Testis (tissue), 3 donors: ENCODE data around the gene JAGN1. TPM values are rescaled to one million over a fixed set of nuclear protein-coding genes. Genes with fewer than 3 reads are reported as not detected.
"Not testable (repeated sequence)": the region's sequence is repeated elsewhere in the genome, so short reads cannot be mapped to it uniquely, and the experiment has no call there.

Experiments
- DNase-seq: peaks from one replicate; pipeline ENCODE4 v3.0.0-alpha.2; 2019
- H3K27ac ChIP-seq, 2 donors: fragments of 200-600 bp; sonication (generic); one replicate each; pipeline ENCODE4 v1.5.1; 2019
- H3K27me3 ChIP-seq: fragments of 200-600 bp; sonication (generic); one replicate; pipeline ENCODE4 v1.5.1; 2019
- H3K36me3 ChIP-seq: fragments of 200-600 bp; sonication (generic); one replicate; pipeline ENCODE4 v1.5.1; 2017; ENCODE audit warnings: low read depth; ENCODE audit errors: missing control alignments
- H3K4me1 ChIP-seq: fragments of 200-600 bp; sonication (generic); one replicate; pipeline ENCODE4 v1.5.1; 2019
- H3K4me3 ChIP-seq, 2 donors: fragments of 200-600 bp; sonication (generic); one replicate each; pipeline ENCODE4 v1.5.1; 2017 to 2019
- H3K9me3 ChIP-seq: fragments of 200-600 bp; sonication (generic); one replicate; pipeline ENCODE4 v1.5.1; 2017
- POLR2A ChIP-seq: fragments of 450-650 bp; IDR thresholded peaks from one replicate; pipeline ENCODE4 v1.6.1; 2017; ENCODE audit warnings: antibody characterized with exemption, mild to moderate bottlenecking, moderate library complexity
- WGBS, 2 donors: methylation state at CpG; one replicate each; pipeline ENCODE4 v1.1.5; 2018; 5-methylcytosine and 5-hydroxymethylcytosine counted together
- intact Hi-C: fragments of 100-400 bp; cut with DNase I; formaldehyde crosslinking; loops from one replicate; pipeline ENCODE4 v1.15.1; 2023; ENCODE audit warnings: low total_unique reads
- polyA plus RNA-seq: library from polyadenylated mRNA; stranded (reverse); fragments of 350-450 nt; fragmentation: Illumina TruSeq; extraction: RNeasy Lipid Tissue Mini Kit (QIAGEN cat#74804); gene quantifications from one replicate; pipeline ENCODE4 v1.2.3, GENCODE V29; 2014; ENCODE audit warnings: low read depth, low replicate concordance; ENCODE audit not compliant: insufficient read depth
- total RNA-seq, 2 donors: library from RNA; depleted of rRNA; stranded (reverse); fragments of >200 nt; gene quantifications; one replicate each; pipeline ENCODE4 v1.2.3, GENCODE V29; 2016
- TF ChIP-seq, protein P1 (sequence below), 3 experiments: fragments of 450-650 bp in 2 of 3; fragments of 200-600 bp in 1 of 3; sonication (generic) in 1 of 3; IDR thresholded peaks; one replicate each; pipeline ENCODE4 v1.5.1; 2016 to 2019; ENCODE audit warnings: antibody characterized with exemption in 3 of 3, mild to moderate bottlenecking in 2 of 3, moderate library complexity in 1 of 3

Gene JAGN1
- total and polyA plus RNA-seq, 3 donors from 2014 or later, result 33.3 to 39.8 (median 36.0) TPM

DNA sequence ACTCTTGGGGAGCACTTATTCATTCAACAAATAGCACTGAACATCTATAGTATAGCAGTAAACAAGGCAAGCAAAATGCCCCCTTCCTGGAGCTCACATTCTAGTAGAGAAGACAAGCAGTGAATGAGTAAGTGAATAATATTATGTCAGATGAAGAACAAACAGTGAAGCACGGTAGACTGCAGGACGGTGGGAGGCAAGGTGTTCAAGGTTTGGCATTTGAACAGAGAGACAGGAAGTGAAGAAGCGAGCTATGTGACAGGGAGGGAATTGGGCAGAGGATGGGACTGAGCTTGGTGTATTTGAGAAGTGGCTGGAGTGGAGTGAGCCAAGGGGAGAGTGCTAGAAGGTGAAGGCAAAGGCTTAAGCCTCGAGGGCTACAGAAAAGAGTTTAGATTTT, 44.6 kb downstream of the JAGN1 start:
- WGBS, 2 donors, result 64 to 80% methylated on average over 4 of the region's 4 CpGs
- Histone ChIP-seq H3K27ac (no peak overlapping the region), H3K36me3 (no peaks in the 10 kb centered on the region), H3K27me3 (no peaks in the 10 kb centered on the region), H3K9me3 (no peaks in the 10 kb centered on the region), H3K4me1 (peaks cover 9% of the 10 kb centered on the region), H3K4me3 (no peak overlapping the region)
- TF ChIP-seq POLR2A, result no peak
- TF ChIP-seq, protein P1, sequence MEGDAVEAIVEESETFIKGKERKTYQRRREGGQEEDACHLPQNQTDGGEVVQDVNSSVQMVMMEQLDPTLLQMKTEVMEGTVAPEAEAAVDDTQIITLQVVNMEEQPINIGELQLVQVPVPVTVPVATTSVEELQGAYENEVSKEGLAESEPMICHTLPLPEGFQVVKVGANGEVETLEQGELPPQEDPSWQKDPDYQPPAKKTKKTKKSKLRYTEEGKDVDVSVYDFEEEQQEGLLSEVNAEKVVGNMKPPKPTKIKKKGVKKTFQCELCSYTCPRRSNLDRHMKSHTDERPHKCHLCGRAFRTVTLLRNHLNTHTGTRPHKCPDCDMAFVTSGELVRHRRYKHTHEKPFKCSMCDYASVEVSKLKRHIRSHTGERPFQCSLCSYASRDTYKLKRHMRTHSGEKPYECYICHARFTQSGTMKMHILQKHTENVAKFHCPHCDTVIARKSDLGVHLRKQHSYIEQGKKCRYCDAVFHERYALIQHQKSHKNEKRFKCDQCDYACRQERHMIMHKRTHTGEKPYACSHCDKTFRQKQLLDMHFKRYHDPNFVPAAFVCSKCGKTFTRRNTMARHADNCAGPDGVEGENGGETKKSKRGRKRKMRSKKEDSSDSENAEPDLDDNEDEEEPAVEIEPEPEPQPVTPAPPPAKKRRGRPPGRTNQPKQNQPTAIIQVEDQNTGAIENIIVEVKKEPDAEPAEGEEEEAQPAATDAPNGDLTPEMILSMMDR (IDR thresholded peaks at IDR 0.05), result no peak
- DNase-seq, result no peak
- intact Hi-C loops, result no loop called here

DNA sequence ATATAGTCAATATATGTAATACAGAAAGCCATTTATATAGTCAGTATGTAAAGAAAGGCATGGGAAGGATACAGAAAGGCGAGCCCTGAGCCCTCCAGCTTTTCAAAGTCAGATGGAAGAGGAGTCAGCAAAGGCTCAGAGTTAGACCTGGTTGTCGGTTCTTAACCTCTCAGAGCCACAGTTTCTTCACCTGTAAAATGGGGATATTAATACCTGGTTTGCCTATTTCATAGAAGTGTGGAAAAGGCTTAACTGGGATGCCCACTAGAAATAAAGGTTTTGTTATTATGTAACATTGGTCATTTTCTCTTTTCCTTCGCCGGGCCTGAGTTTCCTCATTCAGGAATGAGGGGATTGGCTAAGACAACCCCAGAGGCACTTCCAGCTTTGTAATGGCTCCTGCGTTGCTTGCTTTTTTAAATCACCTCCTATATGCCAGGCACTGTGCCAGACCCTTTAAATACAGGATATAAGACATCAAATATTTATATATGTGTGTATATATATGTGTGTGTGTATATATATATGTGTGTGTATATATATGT, 45.6 kb downstream of the JAGN1 start:
- no peaks in the 10 kb centered on the region for H3K36me3 ChIP-seq
- H3K27me3 ChIP-seq, result no peaks in the 10 kb centered on the region
- no peak for DNase-seq
- H3K27ac ChIP-seq, result no peak overlapping the region
- WGBS, 2 donors, result 89 to 92% methylated on average over 5 of the region's 5 CpGs
- H3K9me3 ChIP-seq, result no peaks in the 10 kb centered on the region
- intact Hi-C loops, result no loop called here
- H3K4me1 ChIP-seq, result peaks cover 9% of the 10 kb centered on the region
- no peak for TF ChIP-seq POLR2A
- TF ChIP-seq, protein P1 (IDR thresholded peaks at IDR 0.05), result no peak
- H3K4me3 ChIP-seq, result no peak overlapping the region

DNA sequence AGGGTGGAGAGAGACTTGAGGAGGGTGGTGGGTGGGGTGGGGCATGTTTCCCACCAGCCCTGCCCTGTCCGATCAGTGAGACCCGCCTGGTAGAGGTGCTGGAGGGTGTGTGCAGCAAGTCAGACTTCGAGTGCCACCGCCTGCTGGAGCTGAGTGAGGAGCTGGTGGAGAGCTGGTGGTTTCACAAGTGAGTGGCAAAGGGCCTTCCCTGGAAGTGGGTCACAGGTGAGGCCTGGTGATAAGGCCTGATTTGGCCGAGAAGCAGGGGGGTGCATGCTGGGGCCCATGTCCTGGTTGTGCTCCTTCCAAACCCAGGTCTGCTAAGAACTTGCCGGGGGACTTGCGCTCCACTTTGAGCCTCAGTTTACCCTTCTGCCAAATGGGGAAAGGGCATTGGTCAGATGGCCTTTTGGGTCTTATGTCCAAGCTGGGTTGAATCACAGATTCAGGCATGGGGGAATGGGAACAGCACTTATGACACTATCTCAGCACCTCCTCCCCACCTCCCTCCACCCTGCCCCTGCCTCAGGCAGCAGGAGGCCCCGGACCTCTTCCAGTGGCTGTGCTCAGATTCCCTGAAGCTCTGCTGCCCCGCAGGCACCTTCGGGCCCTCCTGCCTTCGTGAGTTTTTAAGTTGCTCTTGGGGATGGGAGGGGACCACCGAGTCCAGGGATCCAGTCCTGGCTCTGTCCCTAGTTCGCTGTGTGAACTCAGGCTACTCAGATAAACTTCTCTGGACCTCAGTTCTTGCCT, 47.3 kb downstream of the JAGN1 start:
- Histone ChIP-seq H3K9me3 (no peaks in the 10 kb centered on the region), H3K4me3 (no peak overlapping the region), H3K4me1 (peaks cover 9% of the 10 kb centered on the region), H3K27ac (no peak overlapping the region), H3K27me3 (no peaks in the 10 kb centered on the region), H3K36me3 (no peaks in the 10 kb centered on the region)
- intact Hi-C loops, result no loop called here
- TF ChIP-seq POLR2A, result no peak
- TF ChIP-seq, protein P1 (IDR thresholded peaks at IDR 0.05), result no peak
- WGBS, 2 donors, result 96 to 97% methylated on average over 5 to 12 of the region's 13 CpGs
- no peak for DNase-seq

DNA sequence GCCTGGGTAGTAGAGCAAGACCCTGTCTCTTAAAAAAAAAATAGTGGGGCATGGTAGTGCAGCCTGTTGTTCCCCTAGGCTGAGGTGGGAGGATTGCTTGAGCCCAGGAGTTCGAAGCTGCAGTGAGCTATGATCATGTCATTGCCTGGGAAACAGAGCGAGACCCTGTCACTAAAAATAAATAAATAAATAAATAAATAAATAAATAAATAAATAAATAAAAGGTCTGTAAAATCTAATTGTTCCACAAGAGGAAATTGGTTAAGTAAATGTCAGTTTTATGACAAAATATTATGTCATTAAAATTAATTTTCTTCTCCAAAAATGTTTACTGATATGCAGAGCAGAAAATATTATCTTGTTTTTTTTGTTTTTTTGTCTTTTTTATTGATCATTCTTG, 48.6 kb downstream of the JAGN1 start:
- 96 to 98% methylated on average over 2 of the region's 2 CpGs for WGBS, 2 donors
- Histone ChIP-seq H3K9me3 (no peaks in the 10 kb centered on the region), H3K4me3 (no peak overlapping the region), H3K27ac (no peak overlapping the region), H3K36me3 (no peaks in the 10 kb centered on the region), H3K4me1 (peaks cover 9% of the 10 kb centered on the region), H3K27me3 (no peaks in the 10 kb centered on the region)
- TF ChIP-seq, protein P1 (IDR thresholded peaks at IDR 0.05), result no peak
- TF ChIP-seq POLR2A, result no peak
- DNase-seq, result no peak
- intact Hi-C loops, result no loop called here

DNA sequence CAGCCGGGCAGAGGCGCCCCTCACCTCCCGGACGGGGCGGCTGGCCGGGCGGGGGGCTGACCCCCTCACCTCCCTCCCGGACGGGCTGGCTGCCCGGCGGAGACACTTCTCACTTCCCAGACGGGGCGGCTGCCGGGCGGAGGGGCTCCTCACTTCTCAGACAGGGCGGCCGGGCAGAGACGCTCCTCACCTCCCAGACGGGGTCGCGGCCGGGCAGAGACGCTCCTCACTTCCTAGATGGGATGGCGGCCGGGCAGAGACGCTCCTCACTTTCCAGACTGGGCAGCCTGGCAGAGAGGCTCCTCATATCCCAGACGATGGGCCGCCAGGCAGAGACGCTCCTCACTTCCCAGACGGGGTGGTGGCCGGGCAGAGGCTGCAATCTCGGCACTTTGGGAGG, 49.5 kb downstream of the JAGN1 start:
- WGBS, 2 donors, result 97 to 100% methylated on average over 2 to 32 of the region's 32 CpGs

More for the DNA sequence above, 49.5 kb downstream of the JAGN1 start:
- DNase-seq, H3K36me3 ChIP-seq, H3K27me3 ChIP-seq, intact Hi-C loops, H3K9me3 ChIP-seq, H3K4me3 ChIP-seq, H3K27ac ChIP-seq, H3K4me1 ChIP-seq: not testable (repeated sequence)
